HEK293T (cell line): ENCODE data around the gene PROM2.

Experiments used
- FOXA1 ChIP-seq: fragments of 450-650 bp; IDR thresholded peaks from 2 replicates; pipeline ENCODE4 v1.6.1; 2016; ENCODE audit warnings: mild to moderate bottlenecking
- FOXK2 ChIP-seq: fragments of 450-650 bp; IDR thresholded peaks from 2 replicates; pipeline ENCODE4 v1.6.1; 2016; ENCODE audit warnings: mild to moderate bottlenecking
- SUZ12 ChIP-seq: fragments of 450-650 bp; IDR thresholded peaks from 2 replicates; pipeline ENCODE4 v1.6.1; 2016; ENCODE audit warnings: mild to moderate bottlenecking

- TF ChIP-seq FOXK2 (no peak), SUZ12 (no peak), FOXA1 (no peak)
These were observed 1.5 kb downstream of the PROM2 start for GRCh38 chr2:95275601-95276243.
